ENCODE measurements around the gene ZNF821.
A peak's percentile ranks its signal among the peaks of the same experiment; 100 is the strongest.

GRCh38 chr16:71845639-71846430 lies 38.1 kb downstream of the ZNF821 start, which contains the start of gene ATXN1L:
- peak in 5 of 6 experiments; percentile 9 to 39 (median 34) for TF ChIP-seq CTCF (IDR thresholded peaks at IDR 0.05)
- TF ChIP-seq EP300 (IDR thresholded peaks at IDR 0.05) = peak in 1 of 4 donors; percentile 80
